T-helper 9 cell (primary cell): ENCODE results near the gene ADGRG6.

Experiments used
- DNase-seq: peaks from one replicate; pipeline ENCODE4 v3.0.0-alpha.2; 2020

The ADGRG6 gene

GRCh38 chr6:142354650-142355049 is 52.8 kb downstream of the ADGRG6 start:
- no peak for DNase-seq

GRCh38 chr6:142355520-142356174 is 53.8 kb downstream of the ADGRG6 start:
- no peak for DNase-seq

- DNase-seq, result no peak
Measured at GRCh38 chr6:142356201-142356883, 54.5 kb downstream of the ADGRG6 start.

- DNase-seq, result no peak
Measured at GRCh38 chr6:142356884-142357225, 55.0 kb downstream of the ADGRG6 start.

GRCh38 chr6:142357879-142358278 is 56.1 kb downstream of the ADGRG6 start:
- no peak for DNase-seq

GRCh38 chr6:142359271-142359960 is 57.6 kb downstream of the ADGRG6 start:
- DNase-seq, result no peak

GRCh38 chr6:142361345-142361744 is 59.5 kb downstream of the ADGRG6 start:
- no peak for DNase-seq

GRCh38 chr6:142361779-142362750 is 60.3 kb downstream of the ADGRG6 start:
- DNase-seq, result no peak

- no peak for DNase-seq
Measured at GRCh38 chr6:142367061-142367460, 65.3 kb downstream of the ADGRG6 start.

GRCh38 chr6:142367501-142368018 is 65.8 kb downstream of the ADGRG6 start:
- DNase-seq, result no peak

GRCh38 chr6:142369266-142369665 is 67.5 kb downstream of the ADGRG6 start:
- DNase-seq, result no peak

- DNase-seq, result no peak
Measured at GRCh38 chr6:142372348-142372747, 70.5 kb downstream of the ADGRG6 start.

GRCh38 chr6:142373268-142374090 is 71.7 kb downstream of the ADGRG6 start:
- DNase-seq, result no peak

- no peak for DNase-seq
Measured at GRCh38 chr6:142374091-142374770, 72.4 kb downstream of the ADGRG6 start.

- no peak for DNase-seq
Measured at GRCh38 chr6:142374965-142375733, 73.3 kb downstream of the ADGRG6 start.

GRCh38 chr6:142376115-142376514 is 74.3 kb downstream of the ADGRG6 start:
- DNase-seq, result no peak

- DNase-seq, result no peak
Measured at GRCh38 chr6:142376800-142377496, 75.1 kb downstream of the ADGRG6 start.

GRCh38 chr6:142377497-142377848 is 75.7 kb downstream of the ADGRG6 start:
- DNase-seq, result no peak

GRCh38 chr6:142378138-142378875 is 76.5 kb downstream of the ADGRG6 start:
- no peak for DNase-seq
